ENCODE measurements around the gene PHKA2.

DNA sequence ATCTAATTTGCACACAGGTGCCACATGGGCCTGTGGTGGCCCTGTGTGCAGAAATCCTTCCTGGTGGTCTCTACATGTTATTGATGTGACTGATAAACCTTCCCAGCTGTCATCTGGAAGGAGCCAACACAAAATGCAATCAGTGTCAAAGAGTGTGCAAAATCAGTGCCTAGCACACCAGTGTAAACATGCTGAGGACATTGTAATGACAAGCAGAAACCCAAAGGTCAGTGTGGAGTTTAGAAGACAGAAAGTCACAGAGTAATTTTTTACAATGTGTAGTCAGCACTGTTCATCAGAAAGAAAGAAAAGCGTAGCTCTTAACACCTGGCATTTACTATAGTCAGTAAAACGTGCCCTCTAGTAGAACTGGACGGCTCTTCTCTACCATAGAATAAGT, 50.3 kb downstream of the PHKA2 start:
- TF ChIP-seq, protein P1, sequence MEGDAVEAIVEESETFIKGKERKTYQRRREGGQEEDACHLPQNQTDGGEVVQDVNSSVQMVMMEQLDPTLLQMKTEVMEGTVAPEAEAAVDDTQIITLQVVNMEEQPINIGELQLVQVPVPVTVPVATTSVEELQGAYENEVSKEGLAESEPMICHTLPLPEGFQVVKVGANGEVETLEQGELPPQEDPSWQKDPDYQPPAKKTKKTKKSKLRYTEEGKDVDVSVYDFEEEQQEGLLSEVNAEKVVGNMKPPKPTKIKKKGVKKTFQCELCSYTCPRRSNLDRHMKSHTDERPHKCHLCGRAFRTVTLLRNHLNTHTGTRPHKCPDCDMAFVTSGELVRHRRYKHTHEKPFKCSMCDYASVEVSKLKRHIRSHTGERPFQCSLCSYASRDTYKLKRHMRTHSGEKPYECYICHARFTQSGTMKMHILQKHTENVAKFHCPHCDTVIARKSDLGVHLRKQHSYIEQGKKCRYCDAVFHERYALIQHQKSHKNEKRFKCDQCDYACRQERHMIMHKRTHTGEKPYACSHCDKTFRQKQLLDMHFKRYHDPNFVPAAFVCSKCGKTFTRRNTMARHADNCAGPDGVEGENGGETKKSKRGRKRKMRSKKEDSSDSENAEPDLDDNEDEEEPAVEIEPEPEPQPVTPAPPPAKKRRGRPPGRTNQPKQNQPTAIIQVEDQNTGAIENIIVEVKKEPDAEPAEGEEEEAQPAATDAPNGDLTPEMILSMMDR (conservative IDR thresholded peaks at IDR 0.05; ENCODE audit: low read depth, low read length) = no peak
- TF ChIP-seq RCOR1 (IDR thresholded peaks at IDR 0.05; ENCODE audit: insufficient replicate concordance, low read length) (no peak), MXI1 (IDR thresholded peaks at IDR 0.05; ENCODE audit: borderline replicate concordance, low read depth, low read length) (no peak), POLR2A (IDR thresholded peaks at IDR 0.05; ENCODE audit: low read depth, low read length) (no peak), CEBPB (IDR thresholded peaks at IDR 0.05; ENCODE audit: low read depth, low read length) (no peak), MAZ (IDR thresholded peaks at IDR 0.05; ENCODE audit: borderline replicate concordance, low read depth, low read length) (no peak), RFX5 (IDR thresholded peaks at IDR 0.05; ENCODE audit: low read depth, low read length) (no peak), BHLHE40 (IDR thresholded peaks at IDR 0.05; ENCODE audit: low read depth, low read length) (no peak), CHD1 (IDR thresholded peaks at IDR 0.05; ENCODE audit: low read depth, low read length) (no peak), SMC3 (IDR thresholded peaks at IDR 0.05; ENCODE audit: low read depth, low read length) (no peak)
- TF ChIP-seq, protein P2, sequence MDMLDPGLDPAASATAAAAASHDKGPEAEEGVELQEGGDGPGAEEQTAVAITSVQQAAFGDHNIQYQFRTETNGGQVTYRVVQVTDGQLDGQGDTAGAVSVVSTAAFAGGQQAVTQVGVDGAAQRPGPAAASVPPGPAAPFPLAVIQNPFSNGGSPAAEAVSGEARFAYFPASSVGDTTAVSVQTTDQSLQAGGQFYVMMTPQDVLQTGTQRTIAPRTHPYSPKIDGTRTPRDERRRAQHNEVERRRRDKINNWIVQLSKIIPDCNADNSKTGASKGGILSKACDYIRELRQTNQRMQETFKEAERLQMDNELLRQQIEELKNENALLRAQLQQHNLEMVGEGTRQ (IDR thresholded peaks at IDR 0.05; ENCODE audit: low read depth, low read length) = no peak
